Measurements from ENCODE around the gene YY1AP1.

GRCh38 chr1:155697046-155697445 is 8.5 kb upstream of the YY1AP1 start:
- TF ChIP-seq GATA2 (IDR thresholded peaks at IDR 0.05; ENCODE audit: low read depth, low read length) (no peak), GATA3 (IDR thresholded peaks at IDR 0.05; ENCODE audit: low read depth, low read length) (no peak)

Measured in SH-SY5Y (cell line).